Stimulated activated CD4-positive, alpha-beta T cell treated with anti-CD3 and anti-CD28 coated beads, Interleukin-15, amount 100 ng/mL, for 48 hours (primary cell): ENCODE results near the gene WASF2.
"Not testable (repeated sequence)": the region's sequence is repeated elsewhere in the genome, so short reads cannot be mapped to it uniquely, and the experiment has no call there.

Source experiments
- DNase-seq, 2 donors: peaks; one replicate each; pipeline ENCODE4 v3.0.0-alpha.2; 2020; ENCODE audit warnings: low read depth in 2 of 2

Gene WASF2

DNA sequence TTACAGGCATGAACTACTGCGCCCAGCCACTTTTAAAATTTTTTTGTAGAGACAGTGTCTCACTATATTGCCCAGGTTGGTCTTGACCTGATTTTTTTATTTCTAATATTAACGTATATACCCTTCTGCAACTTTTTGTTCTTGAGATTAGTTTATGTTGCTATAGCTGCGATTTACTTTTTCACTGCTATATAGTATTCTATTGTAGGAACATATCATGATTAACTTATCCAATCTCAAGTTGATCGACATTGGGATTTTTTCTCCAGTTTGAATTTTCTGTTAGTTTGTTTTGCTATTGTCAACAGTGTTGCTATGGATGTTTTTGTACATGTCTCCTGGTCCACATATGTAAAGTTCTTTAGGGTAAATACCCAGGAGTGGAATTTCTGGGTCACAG lies 35.4 kb downstream of the WASF2 start:
- DNase-seq = no peak

DNA sequence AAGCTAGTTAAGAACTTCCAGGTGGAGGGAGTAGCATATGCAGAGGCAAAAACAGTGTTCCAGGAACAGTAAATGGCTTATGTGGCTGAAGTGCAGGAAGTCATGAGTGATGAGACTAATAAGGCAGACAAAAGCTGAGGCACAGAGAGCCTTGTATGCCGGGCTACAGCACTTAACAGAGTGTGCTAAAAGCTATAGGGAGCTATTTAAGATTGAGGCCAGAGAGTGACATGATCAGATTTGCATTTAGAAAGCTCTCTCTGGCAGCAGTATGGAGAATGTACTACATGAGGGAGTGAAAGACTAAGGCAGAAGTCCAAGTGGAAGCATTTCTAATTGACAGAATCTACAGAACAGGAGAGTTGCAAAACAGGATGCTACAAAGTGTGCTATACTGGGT lies 38.6 kb downstream of the WASF2 start:
- DNase-seq = no peak

DNA sequence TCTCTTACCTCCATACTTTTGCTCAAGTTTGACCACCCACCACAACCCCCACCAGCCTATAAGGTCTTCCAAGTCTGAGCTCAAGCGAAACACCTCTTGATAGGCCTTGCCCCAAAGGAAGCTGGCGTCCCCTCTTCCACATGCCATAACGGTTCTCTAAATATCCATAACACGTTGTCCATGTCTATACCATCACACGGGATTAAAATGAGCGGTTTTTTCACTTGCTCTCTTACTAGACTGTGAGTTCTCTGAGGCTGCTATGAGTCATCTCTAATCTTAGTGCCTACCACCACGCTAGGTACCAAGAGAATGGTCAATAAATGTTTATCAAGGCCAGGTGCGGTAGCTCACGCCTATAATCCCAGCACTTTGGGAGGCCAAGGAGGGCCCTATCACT lies 41.0 kb downstream of the WASF2 start:
- DNase-seq = no peak

DNA sequence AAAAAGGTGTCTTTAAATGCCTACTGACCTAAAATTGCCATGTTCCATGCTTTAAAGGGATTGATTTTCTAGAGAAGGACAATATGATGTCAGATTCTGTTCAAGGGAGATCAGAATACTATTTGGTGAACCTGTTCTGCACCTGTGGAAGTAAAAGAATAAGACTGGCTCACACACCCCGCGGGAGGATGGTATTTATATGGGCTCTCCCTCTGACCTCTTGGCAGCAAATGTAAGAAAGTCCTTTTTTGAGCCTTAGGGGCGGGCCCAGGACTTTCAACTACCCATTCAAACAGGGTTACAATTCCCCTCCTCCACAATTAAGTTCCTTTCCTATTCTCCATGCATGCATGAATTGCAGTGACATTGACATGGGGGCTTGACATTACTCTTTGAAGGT lies 42.1 kb downstream of the WASF2 start:
- DNase-seq = no peak

DNA sequence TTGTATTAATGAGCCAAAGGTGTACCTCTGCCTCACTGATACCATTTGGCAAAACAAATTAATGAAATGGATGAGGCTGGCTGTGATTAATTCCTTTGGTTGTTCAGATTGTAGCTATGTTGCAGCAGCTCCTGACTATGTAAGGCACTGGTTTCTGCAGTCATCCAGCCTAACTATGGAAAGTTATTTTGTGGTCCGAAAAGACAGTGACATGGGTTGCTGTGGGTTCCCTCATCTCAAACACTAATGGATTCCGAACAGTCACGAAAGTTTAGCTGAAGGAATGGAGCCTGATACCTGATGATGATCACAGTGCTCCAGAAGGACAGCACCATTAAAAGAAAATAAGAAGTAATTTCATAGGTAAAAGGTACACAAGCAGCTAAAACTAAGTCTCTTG lies 42.6 kb downstream of the WASF2 start:
- DNase-seq = no peak

DNA sequence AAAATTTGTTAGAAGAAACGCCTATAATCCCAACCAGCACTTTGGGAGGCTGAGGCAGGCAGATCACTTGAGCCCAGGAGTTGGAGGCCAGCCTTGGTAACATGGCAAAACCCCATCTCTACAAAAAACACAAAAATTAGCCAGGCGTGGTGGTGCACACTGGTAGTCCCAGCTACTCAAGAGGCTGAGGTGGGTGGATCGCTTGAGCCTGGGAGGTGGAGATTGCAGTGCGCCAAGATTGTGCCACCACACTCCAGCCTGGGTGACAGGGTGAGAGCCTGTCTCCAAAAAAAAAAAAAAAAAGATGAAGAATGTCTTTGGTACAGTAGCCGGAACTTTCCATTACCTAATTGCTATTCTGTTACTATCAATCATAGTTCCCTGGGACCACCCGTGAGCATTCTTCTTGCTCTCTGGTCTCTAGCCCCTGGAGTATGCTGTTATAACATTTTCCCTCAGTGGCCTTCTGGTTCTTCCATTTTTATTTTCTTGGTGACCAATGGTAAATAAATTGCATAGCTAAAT lies 43.4 kb downstream of the WASF2 start:
- no peak for DNase-seq

DNA sequence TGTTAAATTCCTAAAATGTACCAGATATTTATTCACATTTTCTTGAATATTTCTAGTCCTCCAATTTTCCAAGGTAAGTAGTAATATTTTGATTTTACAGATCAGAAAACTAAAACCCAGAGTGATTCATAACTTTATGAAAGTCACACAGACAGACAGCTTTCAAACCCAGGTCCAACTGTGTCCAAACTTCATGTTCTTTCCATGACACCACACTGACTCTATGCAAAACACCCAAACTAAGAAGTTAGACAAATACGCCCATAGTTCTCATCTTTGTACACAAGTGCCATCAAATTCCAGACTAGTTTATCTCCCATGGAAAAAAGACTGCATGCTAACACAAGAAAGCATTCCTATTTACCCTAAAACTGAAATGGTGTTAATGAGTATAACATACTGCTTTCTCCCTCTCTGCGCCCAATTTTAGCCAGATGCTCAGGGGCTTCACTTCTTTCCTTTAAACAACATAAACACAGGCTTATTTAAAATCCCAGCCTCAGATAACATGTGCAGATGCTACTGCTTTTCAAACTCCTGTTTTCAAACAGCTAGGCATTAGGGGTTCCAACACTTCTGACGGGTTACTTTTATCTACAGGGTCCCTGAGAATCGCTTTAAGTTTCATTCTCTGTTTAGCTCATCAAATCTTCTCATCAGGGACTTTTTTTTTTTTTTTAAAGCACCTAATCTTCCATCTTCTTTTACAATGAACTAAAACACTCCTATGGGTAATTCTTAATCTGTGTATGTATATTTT lies 44.6 kb downstream of the WASF2 start:
- DNase-seq = no peak

DNA sequence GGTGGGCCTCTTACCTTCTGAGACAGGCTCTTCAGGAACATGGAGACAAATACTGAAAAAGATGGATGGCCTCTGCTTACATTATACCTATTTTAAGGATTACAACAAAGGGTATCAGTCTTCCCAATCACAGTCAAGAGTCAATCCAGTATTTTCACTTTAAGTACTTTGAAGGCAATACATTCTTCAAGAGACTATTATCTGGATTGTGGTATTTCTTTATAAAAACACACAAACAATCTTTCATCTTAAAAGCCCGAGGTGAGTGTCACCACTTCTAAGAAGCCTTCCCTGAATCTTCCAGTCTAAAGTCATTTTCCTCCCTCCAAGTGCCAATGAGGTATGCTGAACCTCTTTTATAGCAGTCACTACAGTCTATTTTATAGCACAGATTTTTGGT lies 45.3 kb downstream of the WASF2 start:
- DNase-seq = no peak

DNA sequence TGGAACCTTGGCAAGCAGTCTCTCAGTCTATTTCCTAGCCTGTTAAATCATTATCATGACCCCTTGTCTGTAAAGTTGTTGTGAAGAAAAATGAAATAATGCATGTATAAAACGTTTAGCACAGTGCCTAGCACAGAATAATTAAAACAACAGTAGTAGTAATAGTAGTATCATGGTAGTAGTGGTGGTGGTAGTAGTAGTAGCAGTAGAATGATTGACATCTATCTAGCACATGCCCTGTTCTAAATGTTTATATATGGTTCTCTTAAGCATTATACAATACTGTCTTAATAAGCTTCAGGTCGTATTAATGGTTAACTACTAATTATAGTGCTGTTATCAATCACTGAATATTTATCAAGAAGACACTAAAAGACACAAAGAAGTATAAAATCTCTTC lies 50.8 kb downstream of the WASF2 start:
- no peak for DNase-seq

DNA sequence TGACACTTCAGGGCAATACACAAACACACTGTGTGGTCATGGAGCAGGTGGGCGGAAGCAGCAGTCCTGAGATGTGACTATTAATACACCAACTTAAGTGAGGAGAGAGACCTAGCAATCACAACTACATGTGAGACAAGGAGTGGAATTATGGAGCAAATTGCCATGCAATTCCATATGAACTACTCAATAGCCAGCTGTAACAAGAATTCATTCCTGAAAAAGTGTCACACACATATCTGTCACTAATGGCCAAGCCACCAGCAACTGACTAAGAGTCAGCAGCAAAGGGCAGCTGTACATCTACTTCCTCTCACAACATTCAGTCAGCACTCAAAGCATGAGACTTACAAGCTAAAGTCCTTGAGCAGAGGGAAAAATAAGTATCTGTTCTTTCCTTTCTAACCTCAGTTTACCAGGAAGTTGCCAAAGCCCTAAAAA lies 51.3 kb downstream of the WASF2 start:
- DNase-seq = no peak

DNA sequence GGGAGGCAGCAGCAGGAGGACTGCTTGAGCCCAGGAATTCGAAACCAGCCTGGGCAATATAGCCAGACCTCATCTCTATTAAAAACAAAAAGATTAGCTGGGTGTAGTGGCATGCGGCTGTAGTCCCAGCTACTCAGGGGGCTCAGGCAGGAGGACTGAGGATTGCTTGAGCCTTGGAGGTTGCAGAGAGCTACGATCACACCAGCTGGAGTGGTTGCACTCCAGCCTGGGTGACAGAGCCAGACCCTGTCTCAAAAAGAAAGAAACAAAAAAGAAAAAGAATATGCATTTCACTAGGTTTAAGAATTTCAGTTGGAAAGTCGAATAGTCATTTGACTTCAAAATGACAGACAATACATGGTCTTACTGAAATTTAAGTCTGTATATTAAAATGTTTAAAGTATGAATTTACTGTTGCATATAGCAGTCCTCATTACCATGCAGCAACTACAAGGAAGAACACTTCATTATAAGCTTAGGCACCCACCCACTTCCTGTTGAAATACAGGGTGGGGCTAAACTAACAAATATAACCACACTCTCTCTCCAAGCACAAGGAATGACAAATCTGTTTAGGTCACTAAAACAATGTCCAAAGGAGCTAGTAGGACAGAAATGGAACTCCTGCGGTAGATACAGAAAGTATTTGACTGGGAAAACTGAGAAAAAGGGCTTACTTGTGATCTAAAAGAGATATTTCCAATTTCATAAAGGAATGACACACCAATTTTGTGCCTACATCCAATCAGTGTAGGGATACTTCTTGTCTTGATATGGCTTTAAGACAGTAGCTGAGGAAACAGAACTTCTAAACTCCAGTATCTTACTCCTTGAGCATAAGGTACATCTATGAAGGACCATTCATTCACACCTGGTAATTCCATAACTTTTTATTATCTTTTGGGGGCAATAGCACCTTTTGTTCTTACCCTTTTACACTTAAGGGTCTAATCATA lies 53.5 kb downstream of the WASF2 start:
- DNase-seq = no peak

DNA sequence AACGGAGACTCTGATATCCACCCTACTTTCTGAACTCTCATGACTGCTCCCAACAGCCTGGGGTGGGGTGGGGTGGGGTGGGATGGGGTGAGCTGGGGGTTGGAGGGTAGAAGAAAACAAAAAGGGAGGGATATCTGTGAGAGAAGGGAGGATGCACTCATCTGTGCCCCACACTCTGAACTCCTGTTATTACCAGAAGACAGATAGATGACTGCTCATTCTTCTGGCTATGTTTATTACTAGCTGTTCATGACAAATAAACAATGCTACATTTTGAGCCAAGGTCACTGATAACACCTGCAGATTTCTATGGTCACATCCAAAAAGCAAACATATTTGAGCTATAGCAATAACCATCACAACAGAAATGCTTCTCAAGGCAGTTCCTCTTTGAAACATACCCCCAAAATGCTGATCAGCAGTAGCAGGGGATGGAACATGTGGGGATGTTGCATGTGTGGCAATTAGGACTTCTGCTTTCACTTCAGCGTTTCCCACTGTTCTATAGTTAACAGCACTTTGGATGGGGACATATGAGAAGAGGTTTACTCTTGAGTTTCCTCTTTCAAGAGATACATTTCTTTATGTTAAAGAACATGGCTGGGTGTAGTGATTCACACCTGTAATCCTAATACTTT lies 54.3 kb downstream of the WASF2 start:
- no peak for DNase-seq

DNA sequence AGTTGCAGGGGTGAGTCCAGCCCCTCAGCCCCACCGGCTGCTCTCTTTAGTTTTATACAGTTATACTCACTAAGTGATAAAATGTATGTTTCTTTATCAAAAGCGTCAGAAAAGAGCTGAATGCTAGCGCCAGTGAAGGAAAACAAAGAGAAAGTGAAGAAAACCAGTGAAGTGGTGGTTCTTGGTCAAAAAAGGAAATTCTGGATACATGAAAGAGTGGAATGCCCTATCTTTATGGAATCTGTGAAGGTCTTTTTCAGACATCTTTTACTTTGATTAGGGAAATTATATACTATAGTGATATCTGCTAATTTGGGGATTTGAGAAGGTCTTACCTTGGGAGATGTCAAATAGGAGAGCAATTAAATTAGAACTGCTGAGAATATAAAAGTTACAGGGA lies 56.3 kb downstream of the WASF2 start:
- DNase-seq = no peak

DNA sequence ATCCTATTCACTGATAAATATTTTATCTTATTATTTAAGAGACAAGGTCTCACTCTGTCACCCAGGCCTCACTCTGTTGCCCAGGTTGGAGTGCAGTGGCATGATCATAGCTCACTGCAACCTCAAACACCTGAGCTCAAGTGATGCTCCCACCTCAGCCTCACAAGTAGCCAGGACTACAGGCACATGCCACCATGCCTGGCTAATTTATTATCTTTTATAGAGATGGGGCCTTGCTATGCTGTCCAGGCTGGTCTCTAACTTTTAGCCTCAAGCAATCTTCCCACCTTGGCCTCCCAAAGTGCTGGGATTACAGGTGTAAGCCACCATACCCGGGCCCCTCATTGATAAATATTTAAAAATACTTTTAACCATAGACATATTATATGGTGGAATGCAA lies 57.2 kb downstream of the WASF2 start:
- not testable (repeated sequence) for DNase-seq

DNA sequence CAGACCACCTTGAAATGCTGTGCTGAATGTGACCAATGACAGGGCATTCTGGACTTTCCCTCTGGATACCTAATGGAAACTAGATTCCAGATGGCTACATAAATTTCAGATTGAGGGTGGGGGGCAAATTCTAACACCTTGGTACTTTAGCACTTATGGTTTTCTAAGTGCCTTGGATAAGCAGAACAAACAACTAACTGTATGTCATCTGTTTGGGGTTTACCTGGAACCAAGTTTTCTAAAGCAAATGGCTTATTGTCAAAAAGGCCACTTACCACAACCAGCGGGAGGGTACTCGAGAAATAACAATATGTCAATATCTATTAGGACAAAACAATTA lies 58.4 kb downstream of the WASF2 start:
- DNase-seq = no peak

DNA sequence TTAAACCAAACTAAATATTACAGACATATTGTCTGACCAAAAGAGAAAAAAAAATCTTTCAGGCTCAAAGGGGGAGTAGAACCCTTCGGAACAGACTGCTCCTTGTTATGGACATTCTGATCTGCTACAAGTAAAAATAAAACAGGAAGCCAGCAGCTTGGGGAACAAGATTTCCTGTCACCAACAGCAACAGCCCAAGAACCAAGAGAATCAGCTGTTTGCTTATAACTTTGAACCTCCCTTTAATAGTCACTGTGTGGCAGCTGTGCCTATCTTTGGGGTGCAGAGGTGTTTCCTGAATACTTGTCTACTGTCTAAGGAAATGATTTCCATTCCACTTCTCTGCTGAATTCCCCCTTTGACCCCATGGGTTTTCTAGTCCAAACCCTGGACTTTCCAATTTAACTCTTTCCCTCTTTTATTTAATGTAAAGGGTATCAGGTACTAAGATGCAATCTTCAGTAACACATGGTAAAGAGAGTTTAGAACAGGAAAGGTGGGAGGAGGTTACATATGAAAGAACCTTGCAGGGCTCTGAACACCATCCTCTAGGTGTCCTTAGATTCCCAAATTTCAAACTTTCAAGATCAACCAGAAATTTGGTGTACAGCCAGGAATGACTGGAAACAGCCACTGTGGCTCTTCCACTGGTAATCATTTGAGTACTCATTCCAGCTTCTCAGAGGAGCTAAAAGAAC lies 58.9 kb downstream of the WASF2 start:
- DNase-seq = no peak

DNA sequence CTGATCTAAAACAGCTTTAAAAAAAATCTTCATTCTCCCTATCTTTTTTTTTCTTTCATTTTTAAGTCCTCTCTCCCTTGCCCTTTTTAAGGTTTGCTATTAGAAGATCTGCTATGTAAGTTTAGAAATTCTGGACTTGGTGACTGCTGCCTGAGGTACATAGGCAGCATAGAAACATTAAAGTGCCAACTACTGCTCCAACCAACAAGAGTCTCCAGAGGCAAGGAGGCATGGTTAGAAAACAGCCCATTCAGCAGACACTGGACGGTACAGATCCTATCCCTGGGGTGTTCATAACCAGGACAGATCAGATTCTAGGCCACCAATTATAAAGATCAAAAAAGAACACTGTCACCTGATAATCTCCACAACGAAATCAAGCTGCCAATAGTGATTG lies 60.9 kb downstream of the WASF2 start:
- no peak for DNase-seq

DNA sequence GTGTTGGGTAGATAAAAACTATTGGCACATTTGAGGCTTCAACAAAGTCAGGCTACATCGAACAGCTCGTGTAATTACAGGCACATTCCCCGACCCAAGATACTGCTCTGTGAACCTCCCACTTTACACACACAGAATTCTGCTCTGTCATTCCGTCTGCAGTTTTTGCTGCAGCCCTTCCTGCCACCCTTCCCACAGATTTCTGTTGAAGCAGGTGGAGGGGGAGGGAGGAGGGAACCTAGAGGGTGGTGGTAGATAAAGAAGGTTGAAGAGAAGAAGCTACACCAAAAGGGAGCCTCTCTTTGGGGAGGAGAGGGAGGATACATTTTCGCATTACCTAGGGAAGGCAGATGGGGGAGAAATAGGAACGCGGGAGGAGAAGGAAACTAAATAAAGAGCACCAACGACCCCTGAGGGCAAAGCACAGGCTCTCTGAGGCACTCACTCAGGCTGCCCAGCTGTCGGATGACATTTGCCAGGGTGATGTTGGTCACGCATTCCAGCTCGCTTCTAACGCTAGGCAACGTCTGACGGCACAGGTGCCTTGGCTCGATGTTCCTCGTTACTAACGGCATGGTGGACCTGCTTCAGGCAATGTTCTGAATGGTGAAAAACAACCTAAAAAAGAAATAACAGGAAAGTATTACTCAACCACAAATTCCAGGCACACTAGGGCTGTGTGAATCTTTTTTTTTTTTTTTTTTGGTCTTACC lies 61.5 kb downstream of the WASF2 start:
- DNase-seq = no peak

DNA sequence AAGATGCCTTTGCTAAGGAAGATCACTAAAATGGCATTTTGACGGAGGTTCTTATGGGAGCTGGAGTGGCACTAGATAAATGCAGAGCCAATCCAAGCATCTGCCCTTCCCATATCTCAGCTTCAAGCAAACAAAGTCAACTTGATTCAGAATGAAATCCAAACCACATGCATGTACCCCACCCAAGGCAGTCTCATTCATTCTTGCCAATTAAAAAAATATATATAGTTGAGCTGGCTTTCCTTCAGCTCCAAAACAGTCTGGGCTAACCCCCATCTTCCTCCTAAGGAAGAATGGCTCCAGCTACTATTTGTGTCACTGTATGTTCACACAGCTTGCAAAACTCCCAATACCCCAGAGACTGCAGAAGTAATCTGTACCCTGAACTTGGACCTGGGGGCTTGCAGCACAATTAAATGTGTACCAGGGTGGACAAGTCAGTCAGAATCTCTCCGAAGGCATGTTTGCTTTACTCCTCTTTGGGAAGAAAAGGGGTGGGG lies 62.1 kb downstream of the WASF2 start:
- DNase-seq = no peak

DNA sequence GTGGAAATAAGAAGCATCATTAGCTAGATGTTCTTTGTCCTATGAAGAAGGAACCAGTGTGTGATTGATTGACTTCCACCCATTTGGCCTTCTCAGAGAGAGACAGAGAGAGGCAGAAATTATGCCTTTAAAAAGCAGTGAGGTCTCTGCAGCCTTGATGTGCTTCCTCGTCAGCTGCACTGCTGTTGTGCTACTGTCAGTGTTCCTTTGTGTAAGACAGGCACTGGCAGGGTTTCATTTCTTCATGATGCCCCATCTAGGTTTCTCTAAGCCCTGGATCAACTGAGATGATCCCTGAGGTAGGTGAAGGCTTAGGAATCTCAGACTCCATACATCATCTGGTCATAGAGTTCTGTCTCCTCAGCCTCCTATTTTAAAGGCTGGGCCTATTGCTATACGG lies 62.6 kb downstream of the WASF2 start:
- no peak for DNase-seq

DNA sequence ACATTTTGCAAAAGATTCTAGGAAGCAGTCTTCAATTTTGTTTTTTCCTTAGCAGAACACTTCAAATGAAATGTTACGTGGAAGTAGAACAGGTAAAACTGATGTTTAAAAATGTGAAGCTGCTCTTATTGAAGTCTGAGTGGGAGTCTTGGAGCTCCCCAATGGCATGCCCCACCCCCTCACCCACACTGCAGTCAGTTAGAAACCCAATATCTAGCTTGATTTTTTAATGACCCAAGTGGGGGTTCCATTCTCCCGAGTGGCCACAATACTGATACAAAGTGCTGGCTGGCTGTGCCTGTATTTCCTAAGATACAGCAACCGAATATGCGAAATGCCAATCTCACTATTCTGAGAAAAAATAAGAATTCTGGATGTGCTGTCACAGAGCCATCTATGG lies 66.3 kb downstream of the WASF2 start:
- DNase-seq = no peak
